Activated CD4-positive, alpha-beta memory T cell treated with anti-CD3 and anti-CD28 coated beads, Interleukin-2, amount 10 ng/mL, durations not matched to agents 7 days and 5 days (primary cell): Measurements from ENCODE around the gene FAM111A. TPM values are rescaled to one million over a fixed set of nuclear protein-coding genes. Genes with fewer than 3 reads are reported as not detected.
A peak's percentile ranks its signal among the peaks of the same experiment; 100 is the strongest.

Experiments
- CTCF ChIA-PET: fragments of 350-600 bp; sonication (Branson Sonifier 250); formaldehyde crosslinking; loops from one replicate; lab custom pipeline; 2021; ENCODE audit warnings: antibody characterized with exemption, inconsistent platforms; lab: Charles Lee
- POLR2A ChIA-PET: fragments of 350-600 bp; sonication (Branson Sonifier 250); formaldehyde crosslinking; loops from one replicate; lab custom pipeline; 2021; ENCODE audit warnings: antibody characterized with exemption; lab: Charles Lee
- DNase-seq: peaks from one replicate; pipeline ENCODE4 v3.0.0-alpha.2; 2020
- H3K27ac Mint-ChIP-seq: one replicate; pipeline ENCODE4 v1.8.0; 2021; ENCODE audit warnings: mild to moderate bottlenecking, mixed read lengths
- H3K27me3 Mint-ChIP-seq: one replicate; pipeline ENCODE4 v1.8.0; 2021; ENCODE audit warnings: mixed read lengths
- H3K36me3 Mint-ChIP-seq: one replicate; pipeline ENCODE4 v1.8.0; 2021; ENCODE audit warnings: low read depth, mixed read lengths
- H3K4me1 Mint-ChIP-seq: one replicate; pipeline ENCODE4 v1.8.0; 2021; ENCODE audit warnings: mixed read lengths
- H3K4me3 Mint-ChIP-seq: one replicate; pipeline ENCODE4 v1.8.0; 2021; ENCODE audit warnings: mild to moderate bottlenecking, mixed read lengths
- H3K9me3 Mint-ChIP-seq: one replicate; pipeline ENCODE4 v1.8.0; 2021; ENCODE audit warnings: mixed read lengths
- total RNA-seq, 2 experiments: library from RNA; stranded (reverse); gene quantifications; one replicate each; pipeline ENCODE4 v1.2.3, GENCODE V29; 2021

The FAM111A gene
- total RNA-seq, 2 experiments from 2014 or later, result 136 to 141 TPM

DNA sequence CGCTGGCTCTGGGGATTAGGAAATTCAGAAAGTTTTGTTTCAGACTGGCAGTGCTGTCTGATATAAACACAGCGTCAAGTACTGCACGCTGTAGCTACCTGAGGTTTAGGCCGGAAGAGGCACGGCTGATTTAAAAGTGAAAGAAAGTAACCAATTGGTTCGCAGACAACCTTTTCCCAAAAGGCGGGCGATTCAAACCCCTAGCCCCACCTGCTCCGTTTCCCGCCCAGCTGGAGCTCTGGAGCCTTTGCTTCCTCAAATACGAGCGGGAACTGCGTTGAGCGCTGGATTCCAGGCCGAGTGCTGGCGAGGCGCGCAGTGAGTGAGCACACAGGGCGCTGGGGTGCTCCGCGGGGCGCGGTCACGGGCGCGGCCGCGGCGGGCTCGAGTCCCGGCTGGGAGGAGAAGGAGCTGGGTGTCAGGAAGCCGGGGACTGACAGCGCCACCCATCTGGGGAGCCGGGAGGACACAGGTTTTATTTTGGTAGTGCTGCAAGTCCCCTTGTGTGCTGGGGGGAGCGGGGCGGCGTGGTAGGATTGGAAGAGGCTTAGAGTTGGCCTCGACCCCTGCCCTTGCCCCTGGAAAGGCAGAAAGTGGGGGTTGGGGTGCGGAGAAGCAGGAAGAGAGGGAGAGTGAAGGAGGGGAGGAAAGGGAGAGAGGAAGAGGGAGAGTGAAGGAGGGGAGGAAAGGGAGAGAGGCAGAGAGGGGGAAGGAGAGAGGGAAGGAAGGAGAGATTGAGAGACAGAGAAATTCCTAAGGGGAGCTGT is 2.1 kb downstream of the FAM111A start:
- no peaks in the 10 kb centered on the region for H3K9me3 Mint-ChIP-seq
- peak overlapping the region; percentile 93 for H3K27ac Mint-ChIP-seq
- peak; percentile 84 for DNase-seq
- POLR2A ChIA-PET, result interaction anchor here (0.8 to 7.2 kb wide), 13 partner anchors 7 to 1403 kb away, joined by 3 to 169 read pairs (median 5); partner anchors contain the start of genes DTX4, FAM111B, LPXN and PATL1
- H3K27me3 Mint-ChIP-seq, result no peaks in the 10 kb centered on the region
- CTCF ChIA-PET, result interaction anchor here (0.8 to 5.9 kb wide), 16 partner anchors 8 to 576 kb away, joined by 3 to 78 read pairs (median 5); partner anchors contain the start of genes DTX4, FAM111B and LPXN
- H3K4me1 Mint-ChIP-seq, result peaks cover 73% of the 10 kb centered on the region
- H3K4me3 Mint-ChIP-seq, result peak overlapping the region; percentile 95
- H3K36me3 Mint-ChIP-seq, result peaks cover 55% of the 10 kb centered on the region

DNA sequence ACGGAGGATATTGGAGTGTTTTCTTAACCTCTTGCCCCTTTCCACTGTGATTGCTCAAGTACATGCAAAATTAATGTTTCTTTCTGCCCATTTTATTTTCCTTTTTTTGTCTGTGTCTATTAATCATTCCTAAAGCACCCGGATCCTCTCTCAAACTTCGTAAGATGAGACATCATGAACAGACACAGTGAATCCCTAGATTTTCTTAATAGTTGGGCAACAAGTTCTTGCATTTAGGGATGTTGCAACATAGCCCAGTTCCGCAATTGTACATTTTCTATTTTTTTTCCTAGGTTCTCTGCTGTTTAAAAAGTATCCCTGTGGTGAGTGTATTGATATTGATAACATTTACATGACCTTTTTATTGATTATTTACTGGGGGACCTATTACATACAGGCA is 2.9 kb downstream of the FAM111A start:
- peaks cover 61% of the 10 kb centered on the region for H3K36me3 Mint-ChIP-seq

DNA sequence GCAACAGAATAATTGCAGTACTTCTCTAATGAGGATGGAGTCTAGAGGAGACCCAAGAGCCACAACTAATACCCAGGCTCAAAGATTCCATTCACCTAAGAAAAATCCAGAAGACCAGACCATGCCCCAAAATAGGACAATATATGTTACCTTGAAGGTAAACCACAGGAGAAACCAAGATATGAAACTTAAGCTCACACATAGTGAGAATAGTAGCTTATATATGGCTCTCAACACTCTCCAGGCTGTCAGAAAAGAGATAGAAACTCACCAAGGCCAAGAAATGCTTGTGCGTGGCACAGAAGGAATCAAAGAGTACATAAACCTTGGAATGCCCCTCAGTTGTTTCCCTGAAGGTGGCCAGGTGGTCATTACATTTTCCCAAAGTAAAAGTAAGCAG is 9.1 kb downstream of the FAM111A start:
- H3K4me1 Mint-ChIP-seq, result peaks cover 57% of the 10 kb centered on the region

More for the DNA sequence above, 2.9 kb downstream of the FAM111A start:
- Mint-ChIP-seq H3K4me1 (peaks cover 77% of the 10 kb centered on the region), H3K4me3 (peak overlapping the region; percentile 95), H3K27me3 (no peaks in the 10 kb centered on the region), H3K27ac (peak overlapping the region; percentile 93), H3K9me3 (no peaks in the 10 kb centered on the region)
- ChIA-PET CTCF (interaction anchor here (1.3 to 5.9 kb wide), 7 partner anchors 10 to 569 kb away, joined by 3 to 78 read pairs (median 16); partner anchors contain the start of genes DTX4 and LPXN), POLR2A (interaction anchor here (0.8 to 7.2 kb wide), 8 partner anchors 10 to 572 kb away, joined by 3 to 169 read pairs (median 6); partner anchors contain the start of genes DTX4, FAM111B, LPXN and PATL1)
- no peak for DNase-seq

DNA sequence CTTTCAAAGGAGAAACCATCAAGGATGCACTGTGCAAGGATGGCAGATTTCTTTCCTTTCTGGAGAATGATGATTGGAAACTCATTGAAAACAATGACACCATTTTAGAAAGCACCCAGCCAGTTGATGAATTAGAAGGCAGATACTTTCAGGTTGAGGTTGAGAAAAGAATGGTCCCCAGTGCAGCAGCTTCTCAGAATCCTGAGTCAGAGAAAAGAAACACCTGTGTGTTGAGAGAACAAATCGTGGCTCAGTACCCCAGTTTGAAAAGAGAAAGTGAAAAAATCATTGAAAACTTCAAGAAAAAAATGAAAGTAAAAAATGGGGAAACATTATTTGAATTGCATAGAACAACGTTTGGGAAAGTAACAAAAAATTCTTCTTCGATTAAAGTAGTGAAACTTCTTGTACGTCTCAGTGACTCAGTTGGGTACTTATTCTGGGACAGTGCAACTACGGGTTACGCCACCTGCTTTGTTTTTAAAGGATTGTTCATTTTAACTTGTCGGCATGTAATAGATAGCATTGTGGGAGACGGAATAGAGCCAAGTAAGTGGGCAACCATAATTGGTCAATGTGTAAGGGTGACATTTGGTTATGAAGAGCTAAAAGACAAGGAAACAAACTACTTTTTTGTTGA is 9.8 kb downstream of the FAM111A start:
- peak overlapping the region; percentile 76 for H3K27ac Mint-ChIP-seq
- POLR2A ChIA-PET, result interaction anchor here (1.3 to 4.6 kb wide), 4 partner anchors 9 to 45 kb away, joined by 3 to 24 read pairs (median 6); partner anchors contain the start of genes FAM111A and FAM111B
- H3K27me3 Mint-ChIP-seq, result no peaks in the 10 kb centered on the region
- DNase-seq, result no peak
- peak overlapping the region; percentile 28 for H3K4me3 Mint-ChIP-seq
- CTCF ChIA-PET, result interaction anchor here (1.0 to 2.9 kb wide), 4 partner anchors 8 to 19 kb away, joined by 3 to 14 read pairs (median 4); partner anchors contain the start of genes DTX4 and FAM111A
- peaks cover 66% of the 10 kb centered on the region for H3K36me3 Mint-ChIP-seq
- H3K9me3 Mint-ChIP-seq, result no peaks in the 10 kb centered on the region
- peaks cover 53% of the 10 kb centered on the region for H3K4me1 Mint-ChIP-seq

More for the DNA sequence above, 9.1 kb downstream of the FAM111A start:
- CTCF ChIA-PET, result interaction anchor here (1.0 to 2.9 kb wide), 5 partner anchors 9 to 502 kb away, joined by 3 to 14 read pairs (median 4); partner anchors contain the start of genes DTX4 and FAM111A
- H3K36me3 Mint-ChIP-seq, result peaks cover 73% of the 10 kb centered on the region
- no peak overlapping the region for H3K4me3 Mint-ChIP-seq
- peak overlapping the region; percentile 76 for H3K27ac Mint-ChIP-seq
- no peaks in the 10 kb centered on the region for H3K9me3 Mint-ChIP-seq
- POLR2A ChIA-PET, result interaction anchor here (1.3 to 4.6 kb wide), 5 partner anchors 8 to 45 kb away, joined by 3 to 24 read pairs (median 4); partner anchors contain the start of genes FAM111A and FAM111B
- DNase-seq, result no peak
- no peaks in the 10 kb centered on the region for H3K27me3 Mint-ChIP-seq

DNA sequence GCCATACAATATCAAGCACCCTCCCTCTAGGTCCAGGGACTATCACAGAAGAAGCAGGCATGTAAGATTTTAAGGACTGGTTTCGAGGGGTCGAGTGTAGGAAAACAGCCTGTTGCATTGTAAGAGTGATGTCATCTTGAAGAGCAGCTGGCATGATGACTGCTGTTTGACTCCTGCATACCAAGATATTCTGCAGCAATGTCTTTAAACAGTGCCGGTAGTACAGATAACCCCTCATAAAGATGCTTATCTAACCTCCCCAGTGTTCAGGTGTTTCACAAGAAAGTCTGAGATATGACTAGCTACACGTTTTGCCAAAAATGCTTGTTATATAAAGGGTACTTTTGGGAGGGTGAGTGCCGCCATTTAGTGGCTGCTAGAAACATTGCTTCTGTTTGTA is 12.0 kb downstream of the FAM111A start:
- no peak overlapping the region for H3K27ac Mint-ChIP-seq
- DNase-seq, result no peak
- H3K27me3 Mint-ChIP-seq, result no peaks in the 10 kb centered on the region
- CTCF ChIA-PET, result interaction anchor here (0.9 to 1.2 kb wide), 2 partner anchors 57 to 96 kb away, joined by 3 read pairs; no protein-coding TSS in a partner anchor
- H3K9me3 Mint-ChIP-seq, result no peaks in the 10 kb centered on the region
- peaks cover 47% of the 10 kb centered on the region for H3K36me3 Mint-ChIP-seq
- POLR2A ChIA-PET, result interaction anchor here (0.8 to 4.6 kb wide), 3 partner anchors 10 to 48 kb away, joined by 3 to 24 read pairs (median 5); partner anchors contain the start of genes FAM111A and FAM111B
- H3K4me1 Mint-ChIP-seq, result peaks cover 40% of the 10 kb centered on the region
- H3K4me3 Mint-ChIP-seq, result no peak overlapping the region

DNA sequence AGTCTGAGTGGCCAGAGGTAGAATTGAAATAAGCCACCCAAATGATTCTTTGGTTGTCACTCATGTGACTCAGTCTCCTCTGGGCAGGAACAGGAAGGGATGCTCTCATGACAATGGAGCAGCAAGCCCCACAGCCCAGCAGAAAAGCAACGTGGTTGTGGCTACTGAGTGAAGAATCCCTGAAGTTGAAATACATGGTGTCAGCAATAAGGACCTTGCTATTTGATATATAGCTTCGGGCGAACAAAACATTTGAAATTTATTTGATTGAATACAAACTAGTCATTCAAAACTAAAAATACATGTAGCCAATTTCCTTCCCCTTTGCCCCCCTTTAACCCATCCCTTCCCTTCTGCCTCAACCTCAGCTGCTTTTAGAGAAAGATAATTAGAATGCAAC is 14.8 kb downstream of the FAM111A start:
- peaks cover 25% of the 10 kb centered on the region for H3K36me3 Mint-ChIP-seq
- peaks cover 7% of the 10 kb centered on the region for H3K27me3 Mint-ChIP-seq
- ChIA-PET POLR2A (interaction anchor here (1.1 to 3.6 kb wide), 5 partner anchors 10 to 50 kb away, joined by 3 to 32 read pairs (median 7); partner anchors contain the start of gene FAM111B), CTCF (interaction anchor here (1.0 to 3.7 kb wide), 15 partner anchors 11 to 458 kb away, joined by 3 to 78 read pairs (median 14); partner anchors contain the start of genes DTX4, FAM111A, FAM111B and GLYATL1B)
- H3K9me3 Mint-ChIP-seq, result no peaks in the 10 kb centered on the region
- no peak overlapping the region for H3K27ac Mint-ChIP-seq
- DNase-seq, result no peak
- no peak overlapping the region for H3K4me3 Mint-ChIP-seq
- peaks cover 18% of the 10 kb centered on the region for H3K4me1 Mint-ChIP-seq

DNA sequence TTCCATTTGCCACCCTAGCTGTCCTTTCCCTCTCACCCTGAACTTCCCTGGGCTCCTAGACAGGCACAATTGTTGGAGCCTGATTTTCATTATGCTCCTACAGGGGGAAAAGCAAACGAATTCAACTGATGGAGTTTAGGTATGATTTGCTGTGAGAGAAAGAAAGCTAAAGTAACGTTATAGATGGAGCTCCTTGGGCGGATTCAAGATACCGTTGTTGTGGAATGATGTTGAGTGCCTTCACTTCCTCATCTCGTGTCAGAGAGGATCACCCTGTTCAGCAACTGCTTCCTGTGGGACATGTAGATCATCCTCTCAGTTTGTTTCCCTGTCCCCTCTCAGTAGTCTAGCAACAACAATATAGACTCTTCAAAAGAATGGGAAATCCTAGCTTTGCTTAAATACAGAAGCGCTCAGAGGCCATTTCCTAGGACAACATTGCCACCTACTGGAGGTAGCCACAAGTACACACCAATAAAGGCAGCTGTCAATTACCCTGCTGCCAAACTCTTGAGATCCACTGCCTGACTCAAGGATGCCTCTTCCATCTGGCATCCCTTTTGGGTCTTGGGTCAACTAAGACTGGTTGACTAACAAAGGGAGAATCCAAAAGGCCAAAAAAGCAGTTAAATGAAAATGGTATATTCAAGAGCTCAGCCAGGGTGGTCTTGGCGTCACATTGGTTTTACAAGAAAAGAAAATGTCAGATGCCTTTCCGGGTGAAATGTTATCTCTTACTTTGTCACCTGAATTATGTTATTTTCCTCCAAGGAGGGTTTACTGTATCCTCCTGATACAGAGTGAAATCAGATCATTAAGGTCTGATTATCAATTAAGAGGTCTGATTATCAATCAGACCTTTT is 15.8 kb downstream of the FAM111A start:
- peak; percentile 69 for DNase-seq
- Mint-ChIP-seq H3K36me3 (peaks cover 19% of the 10 kb centered on the region), H3K9me3 (no peaks in the 10 kb centered on the region), H3K27me3 (peaks cover 7% of the 10 kb centered on the region), H3K4me3 (no peak overlapping the region), H3K4me1 (peaks cover 10% of the 10 kb centered on the region), H3K27ac (no peak overlapping the region)
- CTCF ChIA-PET, result interaction anchor here (0.6 to 3.7 kb wide), 32 partner anchors 10 to 503 kb away, joined by 3 to 78 read pairs (median 4); partner anchors contain the start of genes DTX4, FAM111A, FAM111B and GLYATL1B
- POLR2A ChIA-PET, result interaction anchor here (1.1 to 3.6 kb wide), 9 partner anchors 11 to 51 kb away, joined by 3 to 32 read pairs (median 4); partner anchors contain the start of genes DTX4, FAM111A and FAM111B

DNA sequence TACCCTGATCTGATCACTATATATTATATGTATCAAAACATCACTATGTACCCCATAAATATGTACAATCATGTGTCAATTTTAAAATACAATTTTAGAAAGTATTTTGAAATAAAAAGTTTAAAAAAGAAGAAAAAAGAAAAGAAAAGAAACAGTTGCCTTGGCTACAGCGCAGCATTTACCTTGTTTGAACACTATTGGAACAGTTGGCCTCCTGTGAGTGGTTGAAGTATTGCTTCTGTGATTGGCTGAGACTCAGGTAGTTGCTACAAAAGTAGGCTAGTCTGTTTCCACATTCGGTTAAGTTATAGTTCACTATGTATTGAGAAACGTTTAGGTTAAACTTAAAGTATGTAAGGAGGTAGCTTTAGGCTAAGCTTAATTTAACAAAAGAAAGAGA is 21.4 kb downstream of the FAM111A start:
- Mint-ChIP-seq H3K4me3 (no peak overlapping the region), H3K36me3 (no peaks in the 10 kb centered on the region), H3K27me3 (peaks cover 25% of the 10 kb centered on the region), H3K4me1 (no peaks in the 10 kb centered on the region), H3K27ac (no peak overlapping the region), H3K9me3 (no peaks in the 10 kb centered on the region)
- POLR2A ChIA-PET, result no interaction called here
- CTCF ChIA-PET, result interaction anchor here (0.6 to 3.3 kb wide), 8 partner anchors 8 to 1037 kb away, joined by 3 to 16 read pairs (median 3); partner anchors contain the start of gene DTX4
- DNase-seq, result no peak

DNA sequence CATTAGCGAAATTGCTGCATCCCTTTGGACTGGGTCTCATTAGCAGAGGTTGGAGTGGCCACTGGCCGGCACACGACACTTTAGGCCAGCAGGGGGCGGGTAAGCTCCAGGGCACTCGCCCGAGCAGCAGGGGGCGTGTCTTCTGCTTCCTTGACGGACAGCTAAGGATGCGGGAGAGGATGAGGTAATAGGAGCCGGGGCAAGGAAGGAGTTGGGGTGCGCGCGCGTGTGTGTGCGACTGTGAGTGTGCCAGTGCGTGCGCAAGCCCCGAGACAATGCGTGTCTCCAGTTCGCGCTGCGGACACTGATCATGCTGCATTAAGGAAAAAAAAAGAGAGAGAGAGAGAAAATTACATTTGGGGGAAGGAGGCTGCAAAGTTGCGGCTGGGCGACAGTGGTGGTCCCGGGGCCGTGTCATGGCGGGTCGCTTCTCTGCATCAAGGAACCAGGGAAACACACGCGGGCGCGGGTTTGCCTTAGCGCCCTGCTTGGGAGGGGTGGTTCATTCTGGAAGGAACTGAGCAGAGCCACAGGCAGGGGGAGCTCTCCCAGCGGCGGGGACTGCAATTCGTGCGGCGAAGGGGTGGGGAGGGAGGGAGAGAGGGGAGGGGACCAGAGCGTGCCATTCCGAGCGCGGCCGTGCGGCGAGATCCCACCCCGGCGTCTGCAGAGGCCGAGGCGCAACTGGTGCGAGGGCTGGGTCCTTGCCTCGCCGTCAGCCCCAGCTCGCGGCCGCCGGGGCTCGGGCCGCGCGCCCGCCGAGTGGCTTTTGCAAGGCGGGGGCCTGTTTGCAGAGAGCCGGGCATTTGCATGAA is 29.1 kb downstream of the FAM111A start, which contains the start of gene DTX4:
Gene DTX4, plus strand, starts transcription at position 625 of the 815 bp plus-strand sequence. CDS start 464 bp downstream, outside the sequence.
- Mint-ChIP-seq H3K4me1 (peaks cover 7% of the 10 kb centered on the region), H3K36me3 (no peaks in the 10 kb centered on the region), H3K4me3 (peak within 1 kb of the TSS; percentile 73), H3K27ac (no peak within 1 kb of the TSS), H3K27me3 (peaks cover 22% of the 10 kb centered on the region), H3K9me3 (no peaks in the 10 kb centered on the region)
- CTCF ChIA-PET, result interaction anchor here (0.7 to 7.2 kb wide), 44 partner anchors 8 to 817 kb away, joined by 3 to 105 read pairs (median 5); partner anchors contain the start of genes FAM111A, FAM111B, LPXN and OSBP
- peak; percentile 91 for DNase-seq
- POLR2A ChIA-PET, result interaction anchor here (0.7 to 3.0 kb wide), 6 partner anchors 13 to 64 kb away, joined by 3 to 14 read pairs (median 4); partner anchors contain the start of gene FAM111B

DNA sequence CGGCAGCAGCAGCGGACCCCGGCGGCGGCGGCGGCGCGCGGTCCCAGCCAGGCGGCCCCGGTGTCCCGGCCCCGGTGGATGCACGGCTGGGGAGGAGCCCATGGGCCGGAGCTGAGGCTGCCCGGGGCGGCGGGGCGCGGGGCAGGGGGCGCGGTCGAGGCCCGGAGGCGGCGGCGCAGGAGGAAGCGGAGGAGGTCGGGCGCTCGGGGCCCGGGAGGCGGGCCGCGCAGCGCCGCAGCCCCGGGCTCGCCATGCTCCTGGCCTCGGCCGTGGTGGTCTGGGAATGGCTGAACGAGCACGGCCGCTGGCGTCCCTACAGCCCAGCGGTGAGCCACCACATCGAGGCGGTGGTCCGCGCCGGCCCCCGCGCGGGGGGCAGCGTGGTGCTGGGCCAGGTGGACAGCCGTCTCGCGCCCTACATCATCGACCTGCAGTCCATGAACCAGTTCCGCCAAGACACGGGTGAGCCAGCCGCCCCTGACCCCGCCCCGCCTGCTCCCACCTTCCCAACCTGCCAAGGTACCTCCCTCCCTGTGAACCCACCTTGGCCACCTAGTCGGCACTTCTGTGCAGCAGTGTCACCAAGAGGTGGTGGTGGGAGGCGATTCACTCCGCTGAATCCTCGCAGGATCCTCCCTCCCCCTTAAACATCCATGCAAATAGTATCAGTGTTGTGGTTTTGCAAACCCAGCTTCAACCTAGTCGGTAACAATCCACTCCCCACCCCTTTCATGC is 29.9 kb downstream of the FAM111A start:
- H3K27me3 Mint-ChIP-seq, result peaks cover 24% of the 10 kb centered on the region
- peak overlapping the region; percentile 73 for H3K4me3 Mint-ChIP-seq
- peaks cover 7% of the 10 kb centered on the region for H3K4me1 Mint-ChIP-seq
- H3K9me3 Mint-ChIP-seq, result no peaks in the 10 kb centered on the region
- DNase-seq, result no peak
- ChIA-PET CTCF (interaction anchor here (0.7 to 7.2 kb wide), 37 partner anchors 8 to 597 kb away, joined by 3 to 105 read pairs (median 5); partner anchors contain the start of genes FAM111A, FAM111B, LPXN and OSBP), POLR2A (interaction anchor here (0.8 to 3.0 kb wide), 4 partner anchors 14 to 65 kb away, joined by 3 to 14 read pairs (median 3); partner anchors contain the start of gene FAM111B)
- H3K27ac Mint-ChIP-seq, result no peak overlapping the region
- no peaks in the 10 kb centered on the region for H3K36me3 Mint-ChIP-seq
